Measurements from ENCODE around the gene GNAQ.

GNAQ gene

DNA sequence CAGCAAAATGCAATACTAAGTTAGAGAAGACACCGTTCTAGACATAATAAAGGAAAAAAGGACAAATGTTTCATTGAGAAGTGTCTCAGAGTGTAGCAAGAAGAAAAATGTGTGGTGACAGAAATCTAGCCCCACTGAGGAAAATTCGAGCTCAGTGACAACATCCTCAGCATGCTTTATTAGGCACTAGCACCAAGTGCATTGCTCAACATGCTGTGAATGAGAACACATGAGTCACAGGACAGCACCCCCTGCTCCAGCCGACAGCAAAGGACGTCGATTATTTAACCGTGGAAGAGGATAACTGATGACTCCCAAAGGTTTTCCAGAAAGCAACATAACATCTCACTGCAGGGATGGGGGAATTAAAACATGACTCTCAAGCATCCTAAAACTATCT, 182.7 kb downstream of the GNAQ start:
- TF ChIP-seq GATA2 (IDR thresholded peaks at IDR 0.05; ENCODE audit: low read depth, low read length) (no peak), GATA3 (IDR thresholded peaks at IDR 0.05; ENCODE audit: low read depth, low read length) (no peak)

DNA sequence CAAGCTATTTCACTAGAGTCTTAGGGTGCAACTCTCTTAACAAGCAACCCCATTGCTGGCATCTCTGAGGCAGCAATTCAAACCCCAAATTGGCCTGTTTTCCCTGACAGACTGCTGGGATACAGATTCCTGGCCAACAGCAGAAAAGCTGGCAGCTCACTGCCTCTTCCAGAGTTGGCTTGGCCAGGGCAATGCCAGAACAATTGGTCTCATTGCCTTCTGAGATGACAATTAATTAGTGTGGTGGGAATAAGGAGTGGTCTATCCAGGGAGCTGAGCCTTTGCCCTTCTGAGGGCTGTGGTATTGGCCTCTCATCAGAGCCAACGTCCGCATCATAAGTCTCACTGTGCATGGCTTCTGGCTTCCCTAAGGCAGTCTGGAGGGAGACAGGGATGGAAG, 183.2 kb downstream of the GNAQ start:
- TF ChIP-seq GATA2 (IDR thresholded peaks at IDR 0.05; ENCODE audit: low read depth, low read length) (no peak), GATA3 (IDR thresholded peaks at IDR 0.05; ENCODE audit: low read depth, low read length) (no peak)

DNA sequence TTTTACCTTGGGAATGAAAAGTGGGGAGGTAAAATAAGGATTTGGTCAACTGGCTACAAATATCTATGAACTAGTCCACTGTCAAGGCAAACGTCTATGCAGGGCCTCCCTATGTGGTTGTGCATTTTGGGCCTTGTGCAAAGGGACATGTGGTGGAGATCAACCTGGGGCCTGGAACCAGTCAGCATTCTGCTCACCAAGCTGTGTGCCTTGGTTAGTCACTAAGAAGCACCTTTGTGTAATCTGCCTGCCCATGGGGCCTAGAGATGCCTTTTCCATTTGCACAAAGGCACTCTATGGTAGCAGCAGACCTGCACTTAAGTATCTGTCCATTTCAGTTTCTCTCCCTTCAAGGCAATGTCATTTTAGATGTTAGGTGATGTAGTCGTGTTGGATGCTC, 184.0 kb downstream of the GNAQ start:
- no peak for TF ChIP-seq GATA3 (IDR thresholded peaks at IDR 0.05; ENCODE audit: low read depth, low read length)
- TF ChIP-seq GATA2 (IDR thresholded peaks at IDR 0.05; ENCODE audit: low read depth, low read length): no peak

DNA sequence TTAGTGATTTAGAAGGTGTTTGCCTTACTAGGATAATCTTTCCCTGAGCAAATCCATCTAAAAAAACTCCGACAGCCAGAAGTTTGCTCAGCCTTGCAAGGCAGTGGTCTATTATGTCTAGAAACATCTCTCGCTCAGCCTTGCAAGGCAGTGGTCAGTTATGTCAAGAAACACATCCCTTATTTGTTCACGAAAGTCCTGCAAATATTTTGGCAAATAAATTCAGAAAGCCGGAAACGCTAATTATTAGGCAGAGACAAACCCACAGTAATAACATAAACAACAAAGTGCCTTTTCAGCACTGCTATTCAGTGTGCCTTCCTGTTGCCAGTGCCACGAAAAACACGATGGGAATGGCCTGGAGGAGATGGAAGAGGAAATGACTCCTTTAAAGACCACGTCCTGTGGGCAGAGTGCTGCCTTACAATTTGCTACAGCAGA, 184.5 kb downstream of the GNAQ start:
- no peak for TF ChIP-seq GATA3 (IDR thresholded peaks at IDR 0.05; ENCODE audit: low read depth, low read length)
- no peak for TF ChIP-seq GATA2 (IDR thresholded peaks at IDR 0.05; ENCODE audit: low read depth, low read length)

DNA sequence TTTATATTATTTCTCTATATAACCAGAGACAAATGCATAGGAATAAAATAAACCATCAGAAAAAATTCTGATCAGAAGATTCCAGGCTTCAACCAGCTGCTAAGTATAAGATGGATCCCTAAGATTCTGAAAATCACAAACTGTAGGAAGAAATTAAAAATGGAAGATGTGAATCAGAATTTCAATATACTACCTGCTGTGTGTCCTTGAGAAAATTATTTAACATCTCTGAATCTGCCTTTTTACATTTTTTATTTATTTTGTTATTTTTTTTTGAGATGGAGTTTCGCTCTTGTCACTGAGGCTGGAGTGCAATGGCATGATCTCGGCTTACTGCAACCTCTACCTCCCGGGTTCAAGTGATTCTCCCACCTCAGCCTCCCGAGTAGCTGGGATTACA, 187.2 kb downstream of the GNAQ start:
- no peak for TF ChIP-seq GATA3 (IDR thresholded peaks at IDR 0.05; ENCODE audit: low read depth, low read length)
- no peak for TF ChIP-seq GATA2 (IDR thresholded peaks at IDR 0.05; ENCODE audit: low read depth, low read length)

DNA sequence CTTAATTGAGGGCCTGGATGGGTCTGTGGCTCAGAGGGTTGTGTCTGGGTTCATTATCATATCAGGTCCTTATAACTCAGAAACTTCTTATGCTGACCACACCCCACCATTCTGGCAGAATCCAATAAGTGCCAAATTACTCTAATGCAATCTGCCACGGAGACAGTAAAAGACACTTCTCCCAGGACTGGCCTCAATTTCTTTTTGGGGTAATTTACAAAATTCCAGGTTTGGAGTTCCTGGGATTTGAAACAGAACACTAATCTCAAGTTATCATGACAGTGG, 187.8 kb downstream of the GNAQ start:
- no peak for TF ChIP-seq GATA3 (IDR thresholded peaks at IDR 0.05; ENCODE audit: low read depth, low read length)
- TF ChIP-seq GATA2 (IDR thresholded peaks at IDR 0.05; ENCODE audit: low read depth, low read length): no peak

DNA sequence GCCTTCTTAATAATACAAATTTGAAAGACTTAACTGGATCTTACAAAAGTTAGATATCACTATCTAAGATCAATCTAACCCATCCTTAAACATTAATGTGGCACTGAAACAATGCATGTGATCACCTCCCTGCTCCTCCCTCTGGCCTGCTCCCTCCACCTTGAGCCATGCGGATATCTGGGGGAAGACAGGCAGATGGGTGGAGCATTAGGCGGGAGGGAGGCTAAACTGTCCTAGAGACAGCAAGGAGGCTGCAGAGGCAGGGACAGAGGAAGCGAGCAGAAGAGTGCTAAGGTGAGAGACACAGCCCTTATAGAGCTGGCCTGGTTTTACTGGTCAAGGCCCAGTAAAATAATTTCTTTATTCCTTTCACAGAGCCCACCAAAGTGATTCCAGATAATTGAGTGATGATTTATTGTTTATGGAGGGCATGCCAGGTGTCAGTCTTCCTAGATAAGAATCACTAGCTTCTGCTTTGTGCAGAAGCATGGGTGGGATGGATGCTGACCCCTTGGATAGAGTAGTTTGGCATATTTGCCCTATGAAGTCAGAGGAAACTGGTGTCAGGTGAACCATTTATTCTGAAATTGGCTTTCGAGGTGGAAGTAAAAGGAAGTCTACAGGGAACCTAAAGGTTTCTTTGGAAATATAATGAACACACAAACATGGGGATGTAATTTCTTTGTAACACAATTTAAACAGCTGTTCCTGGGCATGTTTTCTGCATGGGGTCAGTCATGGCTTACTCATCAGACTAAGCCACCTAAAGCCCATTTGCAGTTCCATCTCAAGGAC, 188.3 kb downstream of the GNAQ start:
- TF ChIP-seq GATA2 (IDR thresholded peaks at IDR 0.05; ENCODE audit: low read depth, low read length) (no peak), GATA3 (IDR thresholded peaks at IDR 0.05; ENCODE audit: low read depth, low read length) (no peak)

DNA sequence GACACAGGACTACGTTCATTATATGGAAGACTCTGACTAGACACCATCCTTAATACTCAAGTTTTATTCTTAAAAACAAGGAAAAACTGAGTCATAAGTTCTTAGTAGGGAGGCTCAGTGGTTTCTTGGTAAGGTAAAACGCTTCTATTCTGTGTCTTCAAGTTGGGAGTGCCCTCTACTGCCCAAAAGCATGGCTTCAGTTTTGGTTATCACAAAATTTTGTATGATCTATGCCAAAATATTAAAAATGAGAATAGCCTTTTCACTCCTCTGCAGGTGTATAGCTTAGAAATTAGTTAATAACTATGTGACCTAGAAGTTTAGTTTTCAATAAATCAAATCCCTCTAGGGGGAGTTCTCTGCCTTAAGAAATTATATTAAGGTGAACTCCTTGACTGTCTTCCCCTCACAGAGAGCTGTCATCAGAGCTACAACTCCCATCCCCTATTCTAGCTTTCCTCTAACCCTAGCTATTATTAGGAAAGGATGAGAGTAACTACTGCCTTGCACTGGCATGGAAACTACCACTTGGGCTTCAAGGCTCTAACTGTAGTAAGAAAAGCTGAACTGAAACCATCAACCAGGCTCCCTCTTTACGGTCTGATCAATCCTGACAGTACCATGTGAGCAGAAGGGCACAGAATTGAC, 189.7 kb downstream of the GNAQ start:
- no peak for TF ChIP-seq GATA3 (IDR thresholded peaks at IDR 0.05; ENCODE audit: low read depth, low read length)
- no peak for TF ChIP-seq GATA2 (IDR thresholded peaks at IDR 0.05; ENCODE audit: low read depth, low read length)

DNA sequence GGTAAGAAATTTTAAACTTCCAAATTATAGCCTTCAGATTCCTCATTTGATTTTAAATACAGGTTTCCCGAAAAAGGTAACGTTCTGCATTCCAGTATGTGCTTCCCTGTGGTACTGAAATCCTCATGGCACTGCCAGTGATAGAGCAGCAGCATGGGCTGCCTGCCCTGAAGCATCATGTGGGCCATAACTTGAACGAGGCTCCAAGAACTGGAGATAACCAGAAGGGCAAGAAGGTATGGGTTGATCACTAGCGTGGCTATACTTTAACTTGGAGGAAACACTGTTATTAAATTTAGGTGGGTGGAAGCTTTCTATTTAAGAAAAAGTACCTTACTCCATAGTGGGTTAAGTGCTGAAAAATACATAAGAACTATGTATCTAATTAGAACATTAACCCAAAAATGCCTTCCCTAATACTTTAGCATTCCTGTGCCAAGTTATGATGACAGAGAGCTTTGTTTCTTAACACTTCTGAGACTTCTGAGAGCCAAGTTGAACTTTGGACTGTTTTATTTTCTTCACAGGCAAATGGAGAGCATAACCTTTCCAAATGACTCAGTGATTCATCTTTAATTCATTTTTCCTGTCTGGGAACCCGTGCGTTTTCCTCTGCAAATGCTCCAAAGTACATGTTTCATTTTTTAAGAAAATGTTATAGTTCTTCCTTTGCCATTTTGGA, 192.0 kb downstream of the GNAQ start:
- no peak for TF ChIP-seq GATA2 (IDR thresholded peaks at IDR 0.05; ENCODE audit: low read depth, low read length)
- no peak for TF ChIP-seq GATA3 (IDR thresholded peaks at IDR 0.05; ENCODE audit: low read depth, low read length)

DNA sequence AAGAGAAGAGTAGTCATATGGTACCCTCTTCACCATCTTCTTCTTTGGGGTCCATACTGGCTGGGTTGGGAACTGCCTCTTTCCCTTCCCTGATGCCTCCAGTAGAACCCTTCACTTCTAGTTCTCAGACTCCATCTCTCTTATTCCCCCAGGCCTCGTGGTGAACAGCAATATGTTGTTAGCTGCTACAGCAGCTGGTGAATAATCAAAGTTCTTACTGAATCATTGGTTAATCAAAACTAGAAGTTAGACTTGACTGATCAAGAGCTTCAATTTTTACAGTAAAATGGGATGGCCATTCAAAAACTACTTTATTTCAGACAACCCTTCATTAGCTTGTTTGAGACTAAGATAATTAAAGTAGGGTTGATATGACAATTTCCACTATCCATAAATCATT, 192.6 kb downstream of the GNAQ start:
- no peak for TF ChIP-seq GATA3 (IDR thresholded peaks at IDR 0.05; ENCODE audit: low read depth, low read length)
- TF ChIP-seq GATA2 (IDR thresholded peaks at IDR 0.05; ENCODE audit: low read depth, low read length): no peak

DNA sequence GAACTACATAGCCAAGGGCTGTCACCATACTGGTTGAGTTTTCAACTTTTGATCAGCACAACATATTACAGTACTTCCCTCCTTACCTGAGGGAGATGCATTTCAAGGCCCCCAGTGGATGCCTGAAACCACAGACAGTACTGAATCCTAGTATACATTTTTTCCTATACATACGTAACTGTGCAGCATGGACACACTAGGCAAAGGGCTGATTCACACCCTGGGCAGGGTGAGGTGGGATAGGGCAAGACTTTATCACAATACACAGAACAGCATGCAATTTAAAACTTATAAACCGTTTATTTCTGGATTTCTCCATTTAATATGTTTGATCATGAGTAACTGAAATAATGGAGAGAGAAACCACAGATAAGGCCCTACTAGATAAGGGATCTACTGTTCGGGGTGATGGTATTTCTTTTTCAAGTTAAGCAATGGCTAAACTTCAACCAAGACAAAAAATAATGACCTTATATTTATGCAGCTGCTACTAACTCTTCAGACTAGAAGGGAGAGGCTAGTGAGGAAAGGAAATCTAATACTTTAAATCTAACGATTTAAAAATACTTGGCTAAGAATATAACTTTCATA, 196.6 kb downstream of the GNAQ start:
- TF ChIP-seq GATA2 (IDR thresholded peaks at IDR 0.05; ENCODE audit: low read depth, low read length): no peak
- TF ChIP-seq GATA3 (IDR thresholded peaks at IDR 0.05; ENCODE audit: low read depth, low read length): no peak

DNA sequence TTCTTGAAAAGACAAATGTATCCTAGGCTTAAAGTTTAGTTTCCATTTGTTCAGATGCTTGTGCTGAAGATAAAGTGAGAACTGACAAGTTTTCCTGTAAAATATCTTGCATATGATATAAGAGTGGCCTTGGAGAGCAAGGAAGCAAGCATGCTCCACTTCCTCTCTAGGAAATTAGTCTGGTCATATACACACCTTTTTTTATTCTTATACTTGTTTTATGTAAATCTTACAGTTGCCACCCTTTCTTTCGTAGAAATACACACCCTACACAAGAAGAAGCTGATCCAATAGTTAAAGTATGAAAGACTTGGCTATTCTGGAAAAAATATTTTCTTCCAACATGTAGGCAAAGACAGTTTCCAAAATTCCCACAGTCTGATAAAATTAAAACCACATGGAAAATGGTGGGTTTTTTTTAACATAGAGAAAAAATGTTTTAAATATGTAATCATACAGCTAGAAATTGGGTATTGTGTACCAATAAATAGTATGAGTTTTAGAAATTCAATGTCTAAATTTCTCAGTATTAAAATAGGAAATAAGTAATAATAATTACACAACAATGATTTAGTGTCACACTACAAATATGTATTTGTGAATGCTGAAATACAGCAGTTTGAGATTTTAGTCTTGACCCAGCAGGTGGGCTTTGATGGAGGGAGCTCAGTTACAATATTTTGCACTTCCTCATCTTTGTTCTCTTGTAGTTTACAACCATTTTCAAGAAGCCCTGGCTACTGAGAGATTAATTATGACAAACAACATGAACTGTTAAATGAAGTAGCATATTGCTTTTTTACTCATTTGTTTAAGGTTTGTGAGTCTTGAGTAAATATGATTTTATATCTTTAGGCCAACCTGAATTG, 197.8 kb downstream of the GNAQ start:
- TF ChIP-seq GATA3 (IDR thresholded peaks at IDR 0.05; ENCODE audit: low read depth, low read length) (no peak), GATA2 (IDR thresholded peaks at IDR 0.05; ENCODE audit: low read depth, low read length) (no peak)

DNA sequence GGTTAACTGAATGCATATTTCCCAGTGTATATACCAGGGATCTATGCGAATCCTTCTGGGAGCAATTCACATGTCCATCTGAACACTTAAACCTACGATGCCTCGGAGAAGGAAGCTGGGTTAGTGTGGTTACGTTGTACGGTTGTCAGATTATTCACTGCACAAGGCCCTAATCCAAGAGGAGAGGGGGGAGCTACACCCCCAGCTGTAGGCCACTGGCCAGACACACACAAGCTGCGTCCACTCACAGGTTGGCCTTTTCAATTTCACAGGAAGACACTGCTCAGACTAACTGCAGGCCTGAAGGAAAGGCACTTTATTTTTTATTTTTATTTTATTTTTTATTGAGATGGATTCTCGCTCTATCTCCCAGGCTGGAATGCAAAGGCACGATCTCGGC, 199.0 kb downstream of the GNAQ start:
- TF ChIP-seq GATA2 (IDR thresholded peaks at IDR 0.05; ENCODE audit: low read depth, low read length): no peak
- TF ChIP-seq GATA3 (IDR thresholded peaks at IDR 0.05; ENCODE audit: low read depth, low read length): no peak

DNA sequence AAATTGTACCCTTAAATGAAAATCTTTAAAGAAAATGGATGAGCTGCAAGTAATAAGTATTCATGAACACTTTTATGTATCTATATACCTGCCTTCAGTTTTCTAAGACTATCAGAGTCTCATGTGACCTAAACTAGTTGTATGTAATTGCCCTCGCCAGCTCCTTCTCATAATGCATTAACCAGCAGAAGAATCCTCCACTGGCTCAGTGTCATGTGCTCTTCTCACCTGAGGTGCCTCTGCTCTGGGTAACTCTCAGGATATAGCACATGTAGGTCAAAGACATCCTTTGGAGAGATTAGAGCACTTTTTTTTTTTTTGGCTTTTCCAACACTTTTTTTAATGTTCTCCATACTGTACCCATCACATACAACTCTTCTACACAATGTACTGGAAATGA, 199.8 kb downstream of the GNAQ start:
- TF ChIP-seq GATA3 (IDR thresholded peaks at IDR 0.05; ENCODE audit: low read depth, low read length) (no peak), GATA2 (IDR thresholded peaks at IDR 0.05; ENCODE audit: low read depth, low read length) (no peak)

Measured in SH-SY5Y (cell line).